WI38 (cell line): ENCODE data around the gene TMEM134.

ENCODE experiments used
- H3K4me3 ChIP-seq: 2 replicates; pipeline ENCODE4 v1.5.1; 2011; ENCODE audit warnings: low read depth, mild to moderate bottlenecking, control low read depth, low read length
- CTCF ChIP-seq: IDR thresholded peaks from 2 replicates; pipeline ENCODE4 v1.5.1; 2012; ENCODE audit warnings: low read depth, mild to moderate bottlenecking, control low read depth, low read length

The TMEM134 gene

GRCh38 chr11:67435031-67435726, 33.9 kb downstream of the TMEM134 start:
- no peak for TF ChIP-seq CTCF
- H3K4me3 ChIP-seq = no peak overlapping the region

DNA sequence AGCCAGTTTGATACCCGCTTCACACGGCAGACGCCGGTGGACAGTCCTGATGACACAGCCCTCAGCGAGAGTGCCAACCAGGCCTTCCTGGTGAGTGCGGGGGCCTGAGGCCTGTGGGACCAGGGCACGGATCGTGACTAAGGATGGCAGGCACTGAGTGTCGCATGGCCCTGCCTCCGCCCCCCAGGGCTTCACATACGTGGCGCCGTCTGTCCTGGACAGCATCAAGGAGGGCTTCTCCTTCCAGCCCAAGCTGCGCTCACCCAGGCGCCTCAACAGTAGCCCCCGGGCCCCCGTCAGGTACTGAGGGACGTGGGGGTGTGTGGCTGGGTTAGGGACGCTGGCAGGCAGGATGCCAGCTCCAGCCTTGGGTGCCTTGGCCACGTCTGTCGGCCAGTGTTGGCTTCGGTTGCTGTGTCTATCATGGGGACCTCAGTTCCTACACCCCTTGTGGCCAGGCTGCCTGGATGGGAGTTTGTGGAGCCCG, 34.6 kb downstream of the TMEM134 start:
- no peak for TF ChIP-seq CTCF
- no peak overlapping the region for H3K4me3 ChIP-seq

DNA sequence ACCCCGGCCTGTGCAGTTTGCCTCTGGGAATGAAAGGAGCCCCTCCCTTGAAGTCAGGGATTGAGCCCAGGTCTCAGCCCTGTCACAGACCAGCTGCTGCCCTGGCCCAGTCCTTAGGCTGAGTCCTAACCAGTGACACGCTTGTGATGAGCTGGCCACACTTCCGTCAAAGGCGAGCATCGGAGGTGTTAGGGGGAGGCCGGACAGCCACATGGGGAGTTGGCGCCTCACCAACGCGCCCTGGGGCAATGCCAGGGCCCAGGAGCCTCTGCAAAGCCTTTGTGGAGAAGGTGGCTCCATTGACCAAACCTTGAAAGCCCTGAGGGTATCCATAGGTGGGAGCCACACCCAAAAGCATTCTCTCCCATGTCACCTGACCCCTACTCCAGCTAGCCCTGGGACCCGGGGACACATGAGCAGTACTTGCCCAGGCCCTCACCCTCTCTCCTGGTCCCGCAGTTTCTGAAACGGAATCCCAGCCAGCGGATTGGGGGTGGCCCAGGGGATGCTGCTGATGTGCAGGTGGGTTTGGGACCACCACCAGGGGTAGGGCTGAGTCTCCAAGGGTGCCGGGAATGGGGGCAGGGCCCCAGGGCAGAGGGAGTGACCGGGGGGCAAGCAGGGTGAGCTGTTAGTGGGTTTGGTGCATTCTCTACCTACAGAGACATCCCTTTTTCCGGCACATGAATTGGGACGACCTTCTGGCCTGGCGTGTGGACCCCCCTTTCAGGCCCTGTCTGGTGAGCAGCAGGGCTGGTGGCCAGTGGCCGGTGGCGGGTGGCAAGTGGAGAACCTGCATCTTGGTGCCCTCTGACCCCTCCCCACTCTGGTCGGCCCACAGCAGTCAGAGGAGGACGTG, 35.3 kb downstream of the TMEM134 start:
- H3K4me3 ChIP-seq = no peak overlapping the region
- no peak for TF ChIP-seq CTCF

- H3K4me3 ChIP-seq = no peak overlapping the region
- TF ChIP-seq CTCF = no peak
These were observed 36.2 kb downstream of the TMEM134 start for GRCh38 chr11:67432655-67433349.

GRCh38 chr11:67431346-67432249, 37.5 kb downstream of the TMEM134 start:
- H3K4me3 ChIP-seq = no peak overlapping the region
- no peak for TF ChIP-seq CTCF

DNA sequence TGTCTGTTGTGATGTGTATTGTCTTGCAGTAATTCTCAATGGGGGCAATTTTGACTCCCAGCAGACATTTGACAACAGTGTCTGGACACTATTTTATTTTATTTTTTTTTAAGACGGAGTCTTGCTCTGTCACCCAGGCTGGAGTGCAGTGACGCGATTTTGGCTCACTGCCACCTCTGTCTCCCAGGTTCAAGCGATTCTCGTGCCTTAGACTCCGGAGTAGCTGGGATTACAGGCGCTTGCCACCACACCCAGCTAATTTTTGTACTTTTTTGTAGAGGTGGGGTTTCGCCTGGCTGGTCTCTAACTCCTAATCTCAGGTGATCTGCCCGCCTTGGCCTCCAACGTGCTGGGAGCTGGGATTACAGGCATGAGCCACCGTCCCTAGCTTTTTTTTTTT, 39.3 kb downstream of the TMEM134 start:
- H3K4me3 ChIP-seq = no peak overlapping the region

More for the DNA sequence above, 39.3 kb downstream of the TMEM134 start:
- TF ChIP-seq CTCF = no peak
